Right lobe of liver (tissue), 4 donors: ENCODE data around the gene TBC1D23.

Source experiments
- POLR2A ChIP-seq: fragments of 450-650 bp; IDR thresholded peaks from one replicate; pipeline ENCODE4 v1.6.1; 2017; ENCODE audit warnings: antibody characterized with exemption, mild to moderate bottlenecking
- TF ChIP-seq, protein P1 (sequence below), 4 donors: fragments of 200-600 bp in 3 of 4; fragments of 450-650 bp in 1 of 4; IDR thresholded peaks; one replicate each; pipeline versions ENCODE4 v1.5.1 to v1.8.0; 2016 to 2022; ENCODE audit warnings: antibody characterized with exemption in 4 of 4, mild to moderate bottlenecking in 2 of 4
- donor health status: DM: no; HTN: no; CAD: no.
- donor health status: DM: no; HTN: no; CAD: no.
- donor health status: DM: no; HTN: yes; CAD: no.

DNA sequence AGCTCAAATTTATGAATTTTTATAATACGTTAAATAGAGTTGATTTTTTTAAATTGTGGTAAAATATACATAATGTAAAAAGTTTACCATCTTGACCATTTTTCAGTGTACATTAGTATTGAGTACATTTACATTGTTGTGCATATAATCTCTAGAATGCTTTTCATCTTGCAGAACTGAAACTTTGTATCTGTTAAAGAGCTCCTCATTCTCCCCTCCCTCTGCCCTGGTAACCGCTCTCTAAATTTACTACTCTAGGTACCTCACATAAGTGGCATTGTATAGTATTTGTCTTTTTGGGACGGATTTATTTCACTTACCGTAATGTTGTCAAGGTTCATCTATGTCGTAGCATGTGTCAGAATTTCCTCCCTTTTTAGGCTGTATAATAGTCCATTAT is 13.6 kb downstream of the TBC1D23 start:
- TF ChIP-seq, protein P1, sequence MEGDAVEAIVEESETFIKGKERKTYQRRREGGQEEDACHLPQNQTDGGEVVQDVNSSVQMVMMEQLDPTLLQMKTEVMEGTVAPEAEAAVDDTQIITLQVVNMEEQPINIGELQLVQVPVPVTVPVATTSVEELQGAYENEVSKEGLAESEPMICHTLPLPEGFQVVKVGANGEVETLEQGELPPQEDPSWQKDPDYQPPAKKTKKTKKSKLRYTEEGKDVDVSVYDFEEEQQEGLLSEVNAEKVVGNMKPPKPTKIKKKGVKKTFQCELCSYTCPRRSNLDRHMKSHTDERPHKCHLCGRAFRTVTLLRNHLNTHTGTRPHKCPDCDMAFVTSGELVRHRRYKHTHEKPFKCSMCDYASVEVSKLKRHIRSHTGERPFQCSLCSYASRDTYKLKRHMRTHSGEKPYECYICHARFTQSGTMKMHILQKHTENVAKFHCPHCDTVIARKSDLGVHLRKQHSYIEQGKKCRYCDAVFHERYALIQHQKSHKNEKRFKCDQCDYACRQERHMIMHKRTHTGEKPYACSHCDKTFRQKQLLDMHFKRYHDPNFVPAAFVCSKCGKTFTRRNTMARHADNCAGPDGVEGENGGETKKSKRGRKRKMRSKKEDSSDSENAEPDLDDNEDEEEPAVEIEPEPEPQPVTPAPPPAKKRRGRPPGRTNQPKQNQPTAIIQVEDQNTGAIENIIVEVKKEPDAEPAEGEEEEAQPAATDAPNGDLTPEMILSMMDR (IDR thresholded peaks at IDR 0.05): no peak
- TF ChIP-seq POLR2A: no peak
